NCI-H1417 treated with DMSO at 0.1 percent for 48 hours (cell line): Measurements from ENCODE around the gene KLRC3.
"Not testable (repeated sequence)": the region's sequence is repeated elsewhere in the genome, so short reads cannot be mapped to it uniquely, and the experiment has no call there.

Experiments
- DNase-seq: peaks from one replicate; lab custom pipeline; 2025; lab: John Stamatoyannopoulos, UW

Gene KLRC3

DNA sequence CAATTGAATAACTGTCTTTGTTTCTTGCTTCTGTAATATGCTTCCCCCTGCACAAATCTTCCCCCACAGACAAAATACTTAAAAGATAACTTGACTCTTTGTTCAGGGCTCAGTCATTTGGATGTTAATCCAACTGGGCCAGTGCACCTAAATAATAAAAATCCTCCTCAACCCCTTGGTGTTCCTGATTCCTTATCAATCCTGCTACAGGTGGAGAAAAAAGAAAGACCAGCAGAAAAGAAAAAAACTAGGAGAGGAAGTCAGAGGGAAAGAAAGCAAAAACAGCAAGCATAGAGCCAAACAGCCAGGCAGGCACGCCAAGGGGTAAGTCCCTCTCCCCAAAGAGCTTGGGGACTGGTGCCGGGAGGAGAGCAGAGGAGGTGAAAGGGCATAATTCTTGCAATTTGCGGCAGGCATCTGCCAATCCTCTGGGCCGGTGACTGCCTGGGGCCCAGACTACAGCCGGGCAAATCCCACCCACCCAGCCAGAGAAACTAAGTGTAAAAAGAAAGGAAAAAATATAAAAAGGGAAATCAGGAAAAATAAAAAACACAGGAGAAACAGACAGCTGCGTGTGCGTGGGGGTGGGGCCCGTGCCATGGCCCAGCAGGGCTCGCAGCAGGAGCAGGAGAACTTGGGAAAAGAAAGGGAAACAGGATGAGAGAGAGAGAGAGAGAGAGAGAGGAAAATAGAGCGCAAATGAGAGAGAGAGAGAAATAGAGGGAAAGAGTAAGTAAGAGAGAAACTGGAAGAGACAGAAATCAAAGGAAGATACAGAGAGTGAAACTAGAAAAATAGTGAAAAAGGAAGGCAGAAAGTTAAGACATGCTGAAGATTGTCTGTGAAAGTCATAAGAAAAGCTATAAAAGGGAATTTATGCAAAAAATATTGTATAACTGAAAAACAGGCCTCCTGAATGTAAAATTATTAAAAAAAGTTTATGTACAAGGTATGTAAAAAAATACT is 51.9 kb downstream of the KLRC3 start:
- DNase-seq = no peak

DNA sequence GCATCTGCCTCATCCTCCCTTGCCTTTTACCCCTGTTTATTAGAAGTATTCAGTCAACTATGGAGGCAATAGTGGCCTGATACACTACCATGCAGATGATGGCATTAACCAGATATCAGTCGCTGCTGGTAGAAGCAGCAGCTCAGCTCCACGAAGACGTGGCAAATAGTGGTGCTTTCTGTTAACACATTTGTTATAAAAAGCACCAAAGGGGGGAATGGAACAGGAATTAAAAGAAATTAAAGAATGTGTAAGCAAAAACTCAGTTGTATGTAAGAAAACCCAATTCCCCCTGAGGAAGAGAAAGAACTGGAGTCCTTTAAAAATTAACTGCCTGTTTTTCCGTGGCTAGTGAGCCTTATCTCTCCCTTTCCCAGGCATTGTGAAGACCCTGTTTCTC is 52.7 kb downstream of the KLRC3 start:
- DNase-seq = not testable (repeated sequence)

DNA sequence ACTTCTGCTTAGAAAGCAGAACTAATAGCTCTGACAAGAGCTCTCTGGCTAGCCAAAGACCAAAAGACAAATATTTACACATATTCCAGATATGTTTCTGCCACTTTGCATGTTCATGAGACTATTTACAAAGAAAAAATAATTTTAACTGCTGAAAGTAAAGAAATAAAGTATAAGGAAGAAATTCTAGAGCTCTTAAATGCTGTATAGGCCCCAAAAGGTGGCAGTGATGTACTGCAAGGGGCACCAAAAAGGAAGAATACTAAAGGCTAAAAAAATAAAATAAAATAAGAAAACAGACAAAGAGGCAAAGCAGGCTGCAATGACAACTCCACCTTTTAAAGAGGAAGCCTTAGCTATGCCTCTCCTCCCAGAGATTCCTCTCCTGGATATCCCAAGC is 53.5 kb downstream of the KLRC3 start:
- DNase-seq = peak; percentile 35

DNA sequence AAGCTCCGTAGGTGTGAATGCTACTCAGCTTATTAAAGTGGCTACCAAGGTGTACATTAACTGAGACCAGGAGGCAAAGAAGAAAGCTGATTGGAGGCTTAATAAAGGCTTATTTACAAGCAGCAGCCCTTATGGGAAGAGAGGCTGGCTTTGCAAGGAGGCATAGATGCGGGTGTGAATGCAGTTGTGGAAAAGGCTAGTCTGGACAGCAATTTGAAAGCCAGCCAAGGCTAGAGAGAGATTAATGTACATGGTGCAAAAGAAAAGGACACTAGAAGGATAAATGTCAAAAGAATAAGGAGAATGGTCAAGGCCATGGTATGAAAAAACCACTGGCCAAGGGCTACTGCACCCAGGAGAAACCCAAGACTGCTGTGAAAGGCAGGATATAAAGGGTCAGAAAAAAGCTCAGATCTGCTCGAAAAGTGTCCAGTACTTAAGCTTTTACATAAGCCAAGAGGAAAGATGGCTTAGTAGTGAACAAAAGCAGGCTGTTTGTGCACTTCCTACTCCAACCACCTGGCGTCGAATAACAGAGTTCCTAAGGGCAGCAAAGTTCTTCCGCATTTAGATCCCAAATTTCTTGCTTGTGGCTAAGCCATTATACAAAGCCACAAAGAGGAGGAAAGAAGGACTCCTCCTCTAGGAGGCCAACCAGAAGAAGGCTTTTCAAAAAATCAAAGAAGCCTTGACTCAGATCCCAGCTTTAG is 54.5 kb downstream of the KLRC3 start:
- DNase-seq = no peak

DNA sequence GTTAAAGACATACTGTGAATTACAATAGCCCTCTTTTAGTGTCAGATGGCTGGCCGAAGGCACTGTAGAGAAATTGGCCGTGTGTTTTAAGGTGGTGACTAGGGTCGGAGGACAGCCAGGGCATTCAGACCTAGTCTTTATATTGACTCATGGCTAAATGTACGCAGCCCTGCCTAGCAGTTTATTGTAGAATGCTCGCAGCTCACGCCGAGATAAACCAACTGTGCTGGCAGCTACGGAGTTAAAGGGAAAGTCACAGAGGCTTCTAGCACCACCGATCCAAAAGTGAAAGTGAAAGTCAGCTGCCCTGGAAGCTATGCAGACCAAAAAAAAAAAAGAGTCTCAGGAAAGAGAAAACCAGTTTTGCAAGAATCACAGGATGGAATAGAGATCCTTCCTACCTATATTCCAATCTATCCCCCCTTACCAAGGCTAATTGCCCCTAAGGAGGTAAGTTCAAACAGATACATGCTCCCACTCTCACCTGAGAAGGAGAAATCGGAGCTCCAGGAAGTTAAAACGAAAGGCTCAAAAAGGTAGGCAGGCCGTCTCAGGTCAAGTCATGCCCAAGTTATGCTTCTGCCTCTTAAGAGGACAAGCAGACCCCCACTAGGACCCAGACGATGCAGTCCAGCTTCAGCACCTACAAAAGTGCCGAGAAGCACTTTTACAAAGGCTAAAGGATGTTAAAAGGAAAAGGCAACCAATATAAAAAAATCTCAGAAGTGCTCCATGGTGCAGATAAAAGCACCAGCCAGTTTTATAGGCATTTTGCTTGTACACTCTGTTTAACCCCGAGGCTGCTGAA is 55.4 kb downstream of the KLRC3 start:
- DNase-seq = peak; percentile 79

DNA sequence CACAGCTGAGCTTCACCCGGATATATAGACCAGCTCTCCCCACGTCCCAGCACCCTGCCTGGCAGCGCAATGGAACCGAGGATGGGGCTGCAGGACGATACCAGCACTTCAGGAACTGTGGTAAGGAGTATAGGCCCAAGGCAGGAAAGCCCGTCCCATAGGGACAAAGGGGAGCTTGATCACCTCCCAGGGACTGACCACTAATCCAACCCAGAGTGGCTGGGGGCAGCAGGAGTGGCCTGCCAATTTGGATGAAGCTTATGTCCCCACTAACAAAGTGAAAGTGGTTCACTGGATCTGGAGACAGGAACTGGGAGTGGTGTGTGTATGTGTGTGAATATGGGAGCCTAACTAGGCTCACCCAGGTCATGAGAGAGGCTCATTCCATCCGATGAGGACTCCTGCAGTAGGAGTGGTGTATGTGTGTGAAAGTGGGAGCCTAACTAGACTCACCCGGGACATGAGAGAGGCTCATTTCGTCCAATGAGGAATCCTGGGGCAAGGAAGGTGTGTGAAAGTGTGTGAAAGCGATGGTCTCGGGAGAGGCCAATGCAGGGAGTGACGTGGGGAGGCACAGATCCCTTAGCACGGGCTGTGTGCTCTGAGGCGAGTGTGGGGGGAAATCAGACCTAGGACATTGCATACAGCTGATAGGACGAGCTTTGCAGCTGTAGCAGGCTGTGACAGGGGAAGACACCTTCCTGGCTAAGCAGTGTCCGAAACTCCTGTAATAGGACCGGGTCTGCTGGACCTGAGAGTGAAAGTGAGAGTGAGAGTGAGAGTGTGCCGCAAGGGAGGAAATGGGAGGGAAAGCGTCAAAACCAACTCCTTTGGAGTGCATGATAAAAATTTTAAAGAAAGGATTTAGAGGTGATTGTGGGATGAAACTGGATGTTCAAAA is 56.2 kb downstream of the KLRC3 start:
- no peak for DNase-seq

- no peak for DNase-seq
Measured at GRCh38 chr12:10363658-10363913, 56.8 kb downstream of the KLRC3 start.

GRCh38 chr12:10362828-10363657 is 57.4 kb downstream of the KLRC3 start:
- DNase-seq = no peak

- DNase-seq = no peak
Measured at GRCh38 chr12:10362325-10362724, 58.1 kb downstream of the KLRC3 start.
